GM12873 (cell line): Measurements from ENCODE around the gene ROR1.

Experiments
- TF ChIP-seq, protein P1 (sequence below): IDR thresholded peaks from 2 replicates; pipeline ENCODE4 v1.5.1; 2012; ENCODE audit warnings: low read depth, mild to moderate bottlenecking, moderate library complexity, low read length, control low read depth; ENCODE audit not compliant: insufficient read depth; ENCODE audit errors: missing control alignments

ROR1 gene

DNA sequence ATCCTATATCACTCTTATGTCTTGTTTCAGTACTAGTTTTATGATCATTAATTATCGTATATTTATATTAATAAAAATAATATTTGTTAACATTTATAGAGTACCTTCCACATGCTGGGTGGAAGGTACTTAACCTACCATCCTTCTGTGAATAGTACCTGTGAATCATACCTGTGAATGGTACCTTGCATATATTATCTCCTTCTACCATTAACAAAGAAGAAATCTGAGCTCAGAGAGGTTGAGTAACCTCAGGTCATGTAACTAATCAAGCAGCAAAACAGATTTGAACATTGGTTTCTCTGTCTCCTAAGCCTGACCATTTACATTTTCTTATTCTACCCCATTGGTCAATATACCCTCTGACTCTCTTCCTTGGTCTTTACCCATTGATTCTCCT, 255.2 kb downstream of the ROR1 start:
- TF ChIP-seq, protein P1, sequence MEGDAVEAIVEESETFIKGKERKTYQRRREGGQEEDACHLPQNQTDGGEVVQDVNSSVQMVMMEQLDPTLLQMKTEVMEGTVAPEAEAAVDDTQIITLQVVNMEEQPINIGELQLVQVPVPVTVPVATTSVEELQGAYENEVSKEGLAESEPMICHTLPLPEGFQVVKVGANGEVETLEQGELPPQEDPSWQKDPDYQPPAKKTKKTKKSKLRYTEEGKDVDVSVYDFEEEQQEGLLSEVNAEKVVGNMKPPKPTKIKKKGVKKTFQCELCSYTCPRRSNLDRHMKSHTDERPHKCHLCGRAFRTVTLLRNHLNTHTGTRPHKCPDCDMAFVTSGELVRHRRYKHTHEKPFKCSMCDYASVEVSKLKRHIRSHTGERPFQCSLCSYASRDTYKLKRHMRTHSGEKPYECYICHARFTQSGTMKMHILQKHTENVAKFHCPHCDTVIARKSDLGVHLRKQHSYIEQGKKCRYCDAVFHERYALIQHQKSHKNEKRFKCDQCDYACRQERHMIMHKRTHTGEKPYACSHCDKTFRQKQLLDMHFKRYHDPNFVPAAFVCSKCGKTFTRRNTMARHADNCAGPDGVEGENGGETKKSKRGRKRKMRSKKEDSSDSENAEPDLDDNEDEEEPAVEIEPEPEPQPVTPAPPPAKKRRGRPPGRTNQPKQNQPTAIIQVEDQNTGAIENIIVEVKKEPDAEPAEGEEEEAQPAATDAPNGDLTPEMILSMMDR = no peak

DNA sequence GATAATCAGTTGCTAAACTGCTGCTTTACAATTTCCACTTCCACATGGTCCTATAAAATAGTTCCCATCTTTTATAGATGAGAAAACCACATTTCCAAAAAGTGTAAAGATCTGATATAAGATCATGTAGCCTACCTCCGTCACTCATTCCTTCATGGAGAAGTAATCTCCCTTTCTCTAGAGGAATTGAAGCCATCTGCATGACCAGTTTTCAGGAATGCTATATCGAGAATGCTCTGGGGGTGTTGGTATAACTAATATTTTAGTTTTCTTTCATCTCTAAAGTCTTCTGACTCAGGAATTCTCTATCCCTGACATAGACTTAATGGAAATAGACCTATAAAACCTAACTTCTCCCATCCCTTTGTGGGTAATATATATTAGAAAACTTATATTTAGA, 256.6 kb downstream of the ROR1 start:
- TF ChIP-seq, protein P1 = no peak

DNA sequence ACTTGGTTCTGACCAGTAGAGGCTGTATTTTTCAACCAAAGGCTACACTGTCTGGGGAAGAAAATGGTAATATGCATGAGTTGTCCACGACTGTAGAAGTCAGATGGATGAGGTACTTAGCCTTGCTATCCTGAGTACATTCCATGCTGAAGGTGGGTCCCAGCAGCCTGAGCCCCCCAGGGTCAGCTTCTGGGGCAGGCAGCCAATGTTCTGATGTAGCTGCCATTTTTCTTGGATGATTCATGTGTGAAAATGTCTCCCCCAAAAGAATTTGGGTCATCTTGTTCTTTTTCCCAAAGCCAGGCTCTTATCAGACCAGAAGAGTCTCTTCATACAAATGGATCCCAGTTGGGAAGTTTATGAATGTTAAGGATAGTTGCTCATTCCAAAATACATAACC, 257.4 kb downstream of the ROR1 start:
- TF ChIP-seq, protein P1 = no peak

DNA sequence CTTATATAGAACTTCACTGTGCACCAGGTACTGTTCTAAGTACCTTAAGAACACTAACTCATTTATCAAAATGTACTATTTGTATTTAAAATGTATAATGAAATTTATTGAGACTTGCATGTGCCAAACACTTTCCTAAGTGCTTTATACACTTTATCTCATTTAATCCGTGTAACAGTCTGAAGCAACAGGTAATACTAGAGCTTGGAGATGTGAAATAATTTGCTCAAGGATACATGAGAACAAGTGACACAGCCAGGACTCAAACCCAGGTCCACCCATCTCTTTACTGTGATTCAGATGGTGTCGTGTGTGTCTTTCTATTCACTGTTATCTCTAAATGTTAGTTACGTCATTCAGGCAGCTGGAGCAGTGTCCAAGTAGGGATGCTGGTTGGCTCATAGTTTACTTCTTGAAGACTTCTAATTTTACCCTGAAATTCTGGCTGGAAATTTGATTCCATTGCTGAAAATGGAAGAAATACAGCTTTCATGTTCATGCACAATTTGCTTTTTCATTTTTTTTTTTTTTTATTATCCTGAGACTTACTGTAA, 259.9 kb downstream of the ROR1 start:
- TF ChIP-seq, protein P1 = no peak

DNA sequence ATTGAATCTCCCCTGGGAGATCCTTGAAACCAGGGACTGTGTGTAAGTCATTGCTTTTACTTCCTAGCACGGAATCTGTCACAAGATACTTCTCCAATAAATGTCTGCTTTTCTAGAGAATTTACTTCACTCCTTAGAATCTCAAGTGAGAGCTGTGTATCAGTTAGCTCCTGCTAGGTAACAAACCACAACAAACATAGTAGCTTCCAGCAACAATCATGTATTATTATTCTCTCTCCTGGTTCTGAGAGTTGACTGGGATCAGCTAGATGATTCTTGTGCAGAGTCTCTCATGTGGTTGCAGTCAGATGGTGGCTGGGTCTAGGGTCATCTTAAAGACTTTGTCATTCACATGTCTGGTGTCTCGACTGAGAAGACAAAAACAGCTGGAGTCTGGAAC, 262.7 kb downstream of the ROR1 start:
- TF ChIP-seq, protein P1 = no peak

DNA sequence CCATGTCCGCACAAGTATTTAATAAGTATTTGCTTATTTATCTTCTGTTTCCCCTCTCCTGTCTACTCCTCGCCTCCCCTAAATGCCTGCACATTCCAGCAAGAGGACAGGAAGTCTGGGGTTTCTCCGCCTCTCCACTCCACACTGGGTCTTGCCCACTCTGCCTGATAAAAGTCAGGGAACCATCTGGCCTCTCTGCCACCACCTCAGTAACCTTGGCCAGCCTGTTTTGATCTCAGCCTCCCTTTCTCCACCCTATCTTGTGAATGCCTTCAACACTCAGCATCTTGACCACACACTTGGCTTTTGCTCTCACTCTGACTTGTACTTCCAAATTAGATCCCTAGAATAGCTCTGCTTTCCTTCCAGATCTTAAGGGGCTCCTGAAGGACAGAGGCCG, 264.3 kb downstream of the ROR1 start:
- TF ChIP-seq, protein P1 = no peak

DNA sequence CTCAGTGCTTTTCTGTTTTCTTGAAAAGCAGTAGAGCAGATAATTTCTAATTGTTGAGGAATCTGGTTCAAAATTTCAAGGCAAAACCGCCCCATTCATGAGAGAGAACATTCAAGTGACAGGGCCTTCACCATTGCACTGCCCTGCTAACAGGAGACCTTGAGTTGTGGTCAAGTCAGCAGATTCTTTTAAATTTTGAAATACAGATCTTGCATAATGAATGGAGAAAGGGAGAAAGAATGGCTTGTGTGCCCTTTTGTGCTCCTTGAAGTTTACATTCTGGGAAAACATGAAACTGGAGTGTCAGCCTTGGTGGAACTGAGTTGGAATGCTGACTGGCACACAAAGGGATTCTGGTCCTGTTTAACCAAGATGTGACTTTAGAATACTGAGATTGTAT, 265.1 kb downstream of the ROR1 start:
- TF ChIP-seq, protein P1 = no peak
